C4-2B (cell line): Measurements from ENCODE around the gene SERPINE1.

Source experiments
- ZFX ChIP-seq: fragments of 450-650 bp; IDR thresholded peaks from 2 replicates; pipeline ENCODE4 v1.6.1; 2017
- TF ChIP-seq, protein P1 (sequence below): fragments of 450-650 bp; conservative IDR thresholded peaks from 2 replicates; pipeline ENCODE4 v1.5.1; 2017; ENCODE audit warnings: mild to moderate bottlenecking

DNA sequence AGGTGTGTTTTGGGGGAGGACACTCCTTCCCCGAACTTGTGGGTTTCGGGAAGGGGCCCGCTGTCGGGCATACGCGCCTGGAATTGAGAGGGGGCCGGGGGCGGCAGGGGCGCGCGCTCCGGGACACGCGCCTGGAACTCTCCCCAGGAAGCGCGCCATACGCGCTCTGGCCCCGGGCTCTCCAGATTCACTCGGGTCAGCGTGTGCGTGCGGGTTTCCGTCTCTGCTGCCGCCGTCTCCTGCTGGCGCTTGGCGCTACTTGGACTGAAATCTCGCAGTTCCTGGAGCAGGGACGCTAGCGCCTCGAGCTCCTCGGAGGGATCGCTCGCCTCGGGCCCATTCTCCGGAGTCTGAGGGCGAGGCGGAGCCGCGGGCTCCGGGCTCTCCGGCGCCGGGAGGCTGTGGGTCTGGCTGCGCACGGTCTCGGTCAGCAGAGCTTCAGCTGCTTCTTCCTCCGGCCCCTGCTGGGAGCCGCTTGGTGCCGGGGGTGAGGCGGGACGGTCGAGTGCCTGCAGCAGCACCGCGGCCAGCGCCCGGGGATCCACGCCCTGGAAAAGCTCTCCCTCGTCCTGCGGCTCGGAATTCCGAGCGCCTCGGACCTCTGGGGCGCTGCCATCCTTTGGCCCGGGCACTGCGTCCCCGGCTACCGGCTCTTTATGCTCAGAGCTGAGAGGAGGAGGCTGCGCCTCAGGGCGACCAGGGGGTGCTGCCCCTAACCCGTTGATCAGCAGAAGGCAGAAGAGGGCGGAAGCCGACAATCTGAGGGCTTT is 37.4 kb downstream of the SERPINE1 start:
- TF ChIP-seq, protein P1, sequence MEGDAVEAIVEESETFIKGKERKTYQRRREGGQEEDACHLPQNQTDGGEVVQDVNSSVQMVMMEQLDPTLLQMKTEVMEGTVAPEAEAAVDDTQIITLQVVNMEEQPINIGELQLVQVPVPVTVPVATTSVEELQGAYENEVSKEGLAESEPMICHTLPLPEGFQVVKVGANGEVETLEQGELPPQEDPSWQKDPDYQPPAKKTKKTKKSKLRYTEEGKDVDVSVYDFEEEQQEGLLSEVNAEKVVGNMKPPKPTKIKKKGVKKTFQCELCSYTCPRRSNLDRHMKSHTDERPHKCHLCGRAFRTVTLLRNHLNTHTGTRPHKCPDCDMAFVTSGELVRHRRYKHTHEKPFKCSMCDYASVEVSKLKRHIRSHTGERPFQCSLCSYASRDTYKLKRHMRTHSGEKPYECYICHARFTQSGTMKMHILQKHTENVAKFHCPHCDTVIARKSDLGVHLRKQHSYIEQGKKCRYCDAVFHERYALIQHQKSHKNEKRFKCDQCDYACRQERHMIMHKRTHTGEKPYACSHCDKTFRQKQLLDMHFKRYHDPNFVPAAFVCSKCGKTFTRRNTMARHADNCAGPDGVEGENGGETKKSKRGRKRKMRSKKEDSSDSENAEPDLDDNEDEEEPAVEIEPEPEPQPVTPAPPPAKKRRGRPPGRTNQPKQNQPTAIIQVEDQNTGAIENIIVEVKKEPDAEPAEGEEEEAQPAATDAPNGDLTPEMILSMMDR = no peak
- TF ChIP-seq ZFX = no peak
